Right renal pelvis (tissue), 4 donors: Measurements from ENCODE around the gene CIDEC. TPM values are rescaled to one million over a fixed set of nuclear protein-coding genes. Genes with fewer than 3 reads are reported as not detected.

Experiments
- DNase-seq, 4 donors: peaks; one replicate each; pipeline ENCODE4 v3.0.0-alpha.2; 2013; ENCODE audit warnings: low read depth in 4 of 4, low spot score in 3 of 4, missing footprints in 1 of 4
- polyA plus RNA-seq, 4 donors: library from polyadenylated mRNA; unstranded; fragments of 120-200 nt; gene quantifications; one replicate each; pipeline ENCODE4 v1.2.1, GENCODE V29; 2013; ENCODE audit not compliant: insufficient read length in 4 of 4

CIDEC gene
- polyA plus RNA-seq, 4 donors, result 0.09 TPM; not detected in 3

- DNase-seq, result no peak
Measured at GRCh38 chr3:9818666-9819335, 61.3 kb downstream of the CIDEC start.

GRCh38 chr3:9817436-9817835, 62.6 kb downstream of the CIDEC start:
- DNase-seq, result no peak

Other genes with a start within 250 kb of the CIDEC start
- 10 to 100 TPM; 32.5 to 33.8 (median 33.0) TPM for gene MTMR14, start 230.7 kb downstream of the CIDEC start, polyA plus RNA-seq
- under 1 TPM; 0.08 to 0.15 (median 0.14) TPM for gene CPNE9, start 176.4 kb downstream of the CIDEC start, polyA plus RNA-seq
- 10 to 100 TPM; 19.0 to 20.7 (median 19.9) TPM for gene BRPF1, start 148.5 kb downstream of the CIDEC start, polyA plus RNA-seq
- gene OGG1, start 130.3 kb downstream of the CIDEC start, polyA plus RNA-seq, result 10 to 100 TPM; 47.6 to 61.9 (median 56.1) TPM
- 10 to 100 TPM; 18.9 to 22.6 (median 20.0) TPM for gene CAMK1, start 110.3 kb downstream of the CIDEC start, polyA plus RNA-seq
- gene TADA3, start 87.8 kb downstream of the CIDEC start, polyA plus RNA-seq, result 10 to 100 TPM; 61.6 to 70.9 (median 65.7) TPM
- 100 to 1,000 TPM; 142 to 153 (median 142) TPM for gene ARPC4, start 87.2 kb downstream of the CIDEC start, polyA plus RNA-seq
- 10 to 100 TPM; 38.6 to 60.3 (median 43.0) TPM for gene TTLL3, start 70.0 kb downstream of the CIDEC start, polyA plus RNA-seq
- gene RPUSD3, start 36.2 kb downstream of the CIDEC start, polyA plus RNA-seq, result 10 to 100 TPM; 29.4 to 38.6 (median 33.7) TPM
- gene JAGN1, start 10.4 kb upstream of the CIDEC start, polyA plus RNA-seq, result 10 to 100 TPM; 47.9 to 50.0 (median 49.4) TPM
- 10 to 100 TPM; 11.0 to 15.2 (median 11.8) TPM for gene IL17RE, start 22.6 kb upstream of the CIDEC start, polyA plus RNA-seq
- 10 to 100 TPM; 33.2 to 43.9 (median 40.1) TPM for gene IL17RC, start 36.8 kb upstream of the CIDEC start, polyA plus RNA-seq
- 10 to 100 TPM; 53.9 to 62.1 (median 58.8) TPM for gene CRELD1, start 53.6 kb upstream of the CIDEC start, polyA plus RNA-seq
- 1 to 10 TPM; 3.8 to 4.5 (median 4.1) TPM for gene PRRT3, start 72.2 kb upstream of the CIDEC start, polyA plus RNA-seq
- gene EMC3, start 106.6 kb upstream of the CIDEC start, polyA plus RNA-seq, result 10 to 100 TPM; 89.6 to 93.6 (median 91.8) TPM
- 10 to 100 TPM; 14.4 to 19.3 (median 17.2) TPM for gene FANCD2, start 146.2 kb upstream of the CIDEC start, polyA plus RNA-seq
- 1 to 10 TPM in 1 of 4 donors, under 1 TPM in 2, not detected in 1; 0.13 to 1.2 (median 0.51) TPM for gene FANCD2OS, start 228.0 kb upstream of the CIDEC start, polyA plus RNA-seq
- gene BRK1, start 235.4 kb upstream of the CIDEC start, polyA plus RNA-seq, result 100 to 1,000 TPM; 204 to 221 (median 219) TPM